Adrenal gland (tissue), 5 donors: ENCODE measurements around the gene KRT72.

Experiments
- POLR2A ChIP-seq, 2 donors: fragments of 450-650 bp; IDR thresholded peaks; one replicate each; pipeline ENCODE4 v1.6.1; 2017; ENCODE audit warnings: antibody characterized with exemption in 2 of 2, mild to moderate bottlenecking in 2 of 2, moderate library complexity in 1 of 2
- TF ChIP-seq, protein P1 (sequence below), 6 experiments: fragments of 450-650 bp in 4 of 6; fragments of 200-600 bp in 2 of 6; sonication (generic) in 1 of 6; IDR thresholded peaks; 1 replicate in 5 of 6; 2 replicates in 1 of 6; pipeline versions ENCODE4 v1.5.1 to v1.8.0; 2016 to 2021; ENCODE audit warnings: antibody characterized with exemption in 6 of 6, mild to moderate bottlenecking in 2 of 6, moderate library complexity in 1 of 6
- donor health status: DM: no; HTN: no; CAD: no.

DNA sequence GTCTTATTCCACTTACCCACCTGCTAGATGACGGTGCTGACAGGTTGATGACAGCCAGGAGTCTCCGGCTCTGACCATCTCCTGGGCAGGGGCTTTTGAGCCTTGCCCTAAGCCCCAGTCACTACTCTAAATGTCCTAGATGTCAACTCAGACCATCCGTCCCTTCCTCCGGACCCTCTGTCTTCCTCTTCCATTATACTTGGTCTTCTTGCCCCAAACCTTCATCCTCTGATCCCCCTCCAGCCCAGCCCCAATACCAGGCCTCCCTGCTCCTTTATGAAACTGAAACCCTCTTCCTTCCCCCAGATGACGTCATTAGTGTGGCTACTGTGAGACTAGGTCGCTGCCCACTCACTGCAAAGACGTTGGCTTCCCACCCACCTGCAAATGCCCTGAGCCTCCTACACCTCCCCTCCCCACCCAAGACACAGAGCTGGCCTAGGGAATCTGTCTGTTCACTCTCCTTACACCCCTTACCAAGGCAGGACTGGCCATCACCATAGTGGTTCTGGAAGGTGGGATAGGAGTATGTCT lies 58.4 kb downstream of the KRT72 start:
- TF ChIP-seq, protein P1, sequence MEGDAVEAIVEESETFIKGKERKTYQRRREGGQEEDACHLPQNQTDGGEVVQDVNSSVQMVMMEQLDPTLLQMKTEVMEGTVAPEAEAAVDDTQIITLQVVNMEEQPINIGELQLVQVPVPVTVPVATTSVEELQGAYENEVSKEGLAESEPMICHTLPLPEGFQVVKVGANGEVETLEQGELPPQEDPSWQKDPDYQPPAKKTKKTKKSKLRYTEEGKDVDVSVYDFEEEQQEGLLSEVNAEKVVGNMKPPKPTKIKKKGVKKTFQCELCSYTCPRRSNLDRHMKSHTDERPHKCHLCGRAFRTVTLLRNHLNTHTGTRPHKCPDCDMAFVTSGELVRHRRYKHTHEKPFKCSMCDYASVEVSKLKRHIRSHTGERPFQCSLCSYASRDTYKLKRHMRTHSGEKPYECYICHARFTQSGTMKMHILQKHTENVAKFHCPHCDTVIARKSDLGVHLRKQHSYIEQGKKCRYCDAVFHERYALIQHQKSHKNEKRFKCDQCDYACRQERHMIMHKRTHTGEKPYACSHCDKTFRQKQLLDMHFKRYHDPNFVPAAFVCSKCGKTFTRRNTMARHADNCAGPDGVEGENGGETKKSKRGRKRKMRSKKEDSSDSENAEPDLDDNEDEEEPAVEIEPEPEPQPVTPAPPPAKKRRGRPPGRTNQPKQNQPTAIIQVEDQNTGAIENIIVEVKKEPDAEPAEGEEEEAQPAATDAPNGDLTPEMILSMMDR (IDR thresholded peaks at IDR 0.05), result no peak
- no peak for TF ChIP-seq POLR2A (IDR thresholded peaks at IDR 0.05)
